HFF-Myc (cell line): Measurements from ENCODE around the gene MS4A13.

Source experiments
- DNase-seq: peaks from one replicate; pipeline ENCODE4 v3.0.0-alpha.2; 2011; ENCODE audit warnings: low read depth; ENCODE audit errors: extremely low read depth
- H3K4me3 ChIP-seq: replicated peaks from 2 replicates; pipeline ENCODE4 v1.5.1; 2011; ENCODE audit warnings: low read depth, mild to moderate bottlenecking, control low read depth, low read length
- TF ChIP-seq, protein P1 (sequence below): IDR thresholded peaks from 2 replicates; pipeline ENCODE4 v1.5.1; 2012; ENCODE audit warnings: mild to moderate bottlenecking, low read depth, low read length, control low read depth; ENCODE audit errors: missing control alignments

MS4A13 gene

DNA sequence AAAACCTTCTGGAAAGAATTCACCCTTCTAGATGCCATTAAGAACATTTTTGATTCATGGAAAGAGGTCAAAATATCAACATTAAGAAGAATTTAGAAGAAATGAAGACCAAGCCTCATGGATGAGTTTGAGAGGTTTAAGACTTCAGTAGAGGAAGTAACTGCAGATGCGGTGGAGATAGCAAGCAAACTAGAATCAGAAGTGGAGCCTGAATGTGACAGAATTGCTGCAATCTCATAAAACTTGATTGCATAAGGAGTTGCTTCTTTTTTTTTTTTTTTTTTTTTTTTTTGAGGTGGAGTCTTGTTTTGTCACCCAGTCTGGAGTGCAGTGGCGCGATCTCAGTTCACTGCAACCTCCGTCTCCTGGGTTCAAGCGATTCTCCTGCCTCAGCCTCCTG, 51.6 kb downstream of the MS4A13 start:
- TF ChIP-seq, protein P1, sequence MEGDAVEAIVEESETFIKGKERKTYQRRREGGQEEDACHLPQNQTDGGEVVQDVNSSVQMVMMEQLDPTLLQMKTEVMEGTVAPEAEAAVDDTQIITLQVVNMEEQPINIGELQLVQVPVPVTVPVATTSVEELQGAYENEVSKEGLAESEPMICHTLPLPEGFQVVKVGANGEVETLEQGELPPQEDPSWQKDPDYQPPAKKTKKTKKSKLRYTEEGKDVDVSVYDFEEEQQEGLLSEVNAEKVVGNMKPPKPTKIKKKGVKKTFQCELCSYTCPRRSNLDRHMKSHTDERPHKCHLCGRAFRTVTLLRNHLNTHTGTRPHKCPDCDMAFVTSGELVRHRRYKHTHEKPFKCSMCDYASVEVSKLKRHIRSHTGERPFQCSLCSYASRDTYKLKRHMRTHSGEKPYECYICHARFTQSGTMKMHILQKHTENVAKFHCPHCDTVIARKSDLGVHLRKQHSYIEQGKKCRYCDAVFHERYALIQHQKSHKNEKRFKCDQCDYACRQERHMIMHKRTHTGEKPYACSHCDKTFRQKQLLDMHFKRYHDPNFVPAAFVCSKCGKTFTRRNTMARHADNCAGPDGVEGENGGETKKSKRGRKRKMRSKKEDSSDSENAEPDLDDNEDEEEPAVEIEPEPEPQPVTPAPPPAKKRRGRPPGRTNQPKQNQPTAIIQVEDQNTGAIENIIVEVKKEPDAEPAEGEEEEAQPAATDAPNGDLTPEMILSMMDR = no peak
- H3K4me3 ChIP-seq = no peak overlapping the region
- DNase-seq = no peak

DNA sequence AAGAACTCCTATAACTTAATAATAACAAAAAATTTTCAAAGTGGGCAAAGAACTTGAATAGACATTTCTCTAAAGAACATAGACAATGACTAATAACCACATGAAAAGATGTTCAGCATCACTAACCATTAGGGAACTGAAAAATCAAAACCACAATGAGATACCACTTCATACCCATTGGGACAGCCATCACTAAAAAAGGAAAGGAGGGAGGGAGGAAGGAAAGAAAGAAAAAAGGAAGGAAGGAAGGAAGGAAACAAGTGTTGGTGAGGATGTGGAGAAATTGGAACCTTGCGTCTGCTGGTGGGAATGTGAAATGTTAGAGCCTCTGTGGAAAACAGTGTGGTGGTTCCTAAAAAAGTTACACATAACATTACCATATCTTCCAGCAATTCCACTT, 55.8 kb downstream of the MS4A13 start:
- DNase-seq = no peak
- TF ChIP-seq, protein P1 = no peak
- H3K4me3 ChIP-seq = no peak overlapping the region

DNA sequence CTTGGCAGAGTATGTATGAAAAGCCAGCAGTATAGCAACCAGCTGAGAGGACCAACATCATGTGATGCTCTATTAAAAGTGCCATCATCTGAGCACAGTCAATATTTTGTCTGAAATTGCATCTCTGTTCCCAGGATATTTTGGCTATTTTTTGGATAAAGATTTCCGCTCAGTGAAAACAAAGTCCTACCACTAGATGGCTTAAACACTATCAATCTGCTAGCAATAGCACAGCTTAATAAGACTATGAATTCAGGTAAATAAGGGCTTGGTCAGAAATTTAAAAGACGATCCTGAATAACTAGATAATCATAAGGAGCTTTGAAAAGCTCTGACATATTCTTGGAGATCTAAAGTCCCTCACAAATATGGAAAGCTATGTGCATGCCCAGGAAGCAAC, 74.4 kb downstream of the MS4A13 start:
- TF ChIP-seq, protein P1 = peak; percentile 2
- DNase-seq = no peak
- no peak overlapping the region for H3K4me3 ChIP-seq
